Upper lobe of left lung (tissue), 6 donors: ENCODE data around the gene PRKCZ. TPM values are rescaled to one million over a fixed set of nuclear protein-coding genes. Genes with fewer than 3 reads are reported as not detected.
A peak's percentile ranks its signal among the peaks of the same experiment; 100 is the strongest.

ENCODE experiments used
- ATAC-seq, 2 donors: fragments of 200-7000 bp; cut with Tn5 transposase; one replicate each; pipeline ENCODE4 v1.9.1; 2022; ENCODE audit warnings: mild to moderate bottlenecking in 2 of 2, moderate library complexity in 2 of 2; ENCODE audit not compliant: low FRiP score in 2 of 2
- DNase-seq, 2 donors: peaks; one replicate each; pipeline ENCODE4 v3.0.0-alpha.2; 2019 to 2020
- H3K27ac ChIP-seq, 4 donors: fragments of 200-600 bp; sonication (generic); one replicate each; pipeline ENCODE4 v1.5.1; 2016 to 2019
- H3K27me3 ChIP-seq, 4 donors: fragments of 200-600 bp; sonication (generic); one replicate each; pipeline ENCODE4 v1.5.1; 2017 to 2019
- H3K36me3 ChIP-seq, 4 donors: fragments of 200-600 bp; sonication (generic); one replicate each; pipeline ENCODE4 v1.5.1; 2016 to 2019
- H3K4me1 ChIP-seq, 4 donors: fragments of 200-600 bp; sonication (generic); one replicate each; pipeline ENCODE4 v1.5.1; 2018 to 2019
- H3K4me3 ChIP-seq, 4 donors: fragments of 200-600 bp; sonication (generic); one replicate each; pipeline ENCODE4 v1.5.1; 2017 to 2019; ENCODE audit warnings: mild to moderate bottlenecking in 2 of 4, moderate library complexity in 1 of 4
- H3K9me3 ChIP-seq, 4 donors: fragments of 200-600 bp; sonication (generic); one replicate each; pipeline ENCODE4 v1.5.1; 2018 to 2019
- EP300 ChIP-seq, 4 donors: sonication (generic); formaldehyde crosslinking; IDR thresholded peaks; one replicate each; pipeline ENCODE4 v1.5.1; 2017; ENCODE audit warnings: antibody characterized with exemption in 4 of 4, control low read depth in 2 of 4
- POLR2A ChIP-seq, 4 donors: fragments of 450-650 bp; IDR thresholded peaks; one replicate each; pipeline ENCODE4 v1.5.1; 2016 to 2017; ENCODE audit warnings: antibody characterized with exemption in 4 of 4, mild to moderate bottlenecking in 2 of 4
- POLR2AphosphoS5 ChIP-seq, 2 donors: sonication (generic); formaldehyde crosslinking; IDR thresholded peaks; one replicate each; pipeline ENCODE4 v1.5.1; 2017; ENCODE audit warnings: antibody characterized with exemption in 2 of 2
- WGBS, 2 donors: methylation state at CpG; one replicate each; pipeline ENCODE4 v1.1.5; 2017 to 2018; 5-methylcytosine and 5-hydroxymethylcytosine counted together
- total RNA-seq, 6 donors: library from RNA; depleted of rRNA in 4 of 6; stranded (reverse); fragments of >200 nt in 4 of 6; gene quantifications; one replicate each; pipeline versions ENCODE4 v1.1.0 to v1.2.1, GENCODE V29; 2016 to 2021
- TF ChIP-seq, protein P1 (sequence below), 6 experiments: fragments of 450-650 bp in 4 of 6; fragments of 200-600 bp in 2 of 6; sonication (generic) in 2 of 6; IDR thresholded peaks; one replicate each; pipeline ENCODE4 v1.5.1; 2016 to 2019; ENCODE audit warnings: antibody characterized with exemption in 6 of 6
- donor health status: DM: no; HTN: no; CAD: no; lungs with moderate emphysema.
- donor health status: DM: no; HTN: yes; CAD: no; lungs with severe emphysema.

The PRKCZ gene
- total RNA-seq, 6 donors from 2014 or later, result 107 to 169 (median 138) TPM

GRCh38 chr1:2049225-2049717, 940 bp upstream of the PRKCZ start:
- peak overlapping the region; percentile 41 to 70 (median 64) for H3K4me3 ChIP-seq
- ATAC-seq (peak in 1 of 2 donors; percentile 58), DNase-seq (peak; percentile 46 to 60)
- peaks cover 0 to 19% (median 7%) of the 10 kb centered on the region in 4 donors for H3K27me3 ChIP-seq
- TF ChIP-seq POLR2AphosphoS5 (IDR thresholded peaks at IDR 0.05) (no peak), EP300 (IDR thresholded peaks at IDR 0.05) (no peak), POLR2A (IDR thresholded peaks at IDR 0.05) (no peak)
- TF ChIP-seq, protein P1, sequence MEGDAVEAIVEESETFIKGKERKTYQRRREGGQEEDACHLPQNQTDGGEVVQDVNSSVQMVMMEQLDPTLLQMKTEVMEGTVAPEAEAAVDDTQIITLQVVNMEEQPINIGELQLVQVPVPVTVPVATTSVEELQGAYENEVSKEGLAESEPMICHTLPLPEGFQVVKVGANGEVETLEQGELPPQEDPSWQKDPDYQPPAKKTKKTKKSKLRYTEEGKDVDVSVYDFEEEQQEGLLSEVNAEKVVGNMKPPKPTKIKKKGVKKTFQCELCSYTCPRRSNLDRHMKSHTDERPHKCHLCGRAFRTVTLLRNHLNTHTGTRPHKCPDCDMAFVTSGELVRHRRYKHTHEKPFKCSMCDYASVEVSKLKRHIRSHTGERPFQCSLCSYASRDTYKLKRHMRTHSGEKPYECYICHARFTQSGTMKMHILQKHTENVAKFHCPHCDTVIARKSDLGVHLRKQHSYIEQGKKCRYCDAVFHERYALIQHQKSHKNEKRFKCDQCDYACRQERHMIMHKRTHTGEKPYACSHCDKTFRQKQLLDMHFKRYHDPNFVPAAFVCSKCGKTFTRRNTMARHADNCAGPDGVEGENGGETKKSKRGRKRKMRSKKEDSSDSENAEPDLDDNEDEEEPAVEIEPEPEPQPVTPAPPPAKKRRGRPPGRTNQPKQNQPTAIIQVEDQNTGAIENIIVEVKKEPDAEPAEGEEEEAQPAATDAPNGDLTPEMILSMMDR (IDR thresholded peaks at IDR 0.05), result peak; percentile 10 to 79 (median 50)
- no peaks in the 10 kb centered on the region for H3K36me3 ChIP-seq
- WGBS, 2 donors, result 42 to 43% methylated on average over 8 to 14 of the region's 14 CpGs
- peak overlapping the region in 3 of 4 donors; percentile 24 to 90 (median 87) for H3K27ac ChIP-seq
- H3K4me1 ChIP-seq, result peaks cover 19 to 59% (median 28%) of the 10 kb centered on the region in 4 donors
- H3K9me3 ChIP-seq, result no peaks in the 10 kb centered on the region

DNA sequence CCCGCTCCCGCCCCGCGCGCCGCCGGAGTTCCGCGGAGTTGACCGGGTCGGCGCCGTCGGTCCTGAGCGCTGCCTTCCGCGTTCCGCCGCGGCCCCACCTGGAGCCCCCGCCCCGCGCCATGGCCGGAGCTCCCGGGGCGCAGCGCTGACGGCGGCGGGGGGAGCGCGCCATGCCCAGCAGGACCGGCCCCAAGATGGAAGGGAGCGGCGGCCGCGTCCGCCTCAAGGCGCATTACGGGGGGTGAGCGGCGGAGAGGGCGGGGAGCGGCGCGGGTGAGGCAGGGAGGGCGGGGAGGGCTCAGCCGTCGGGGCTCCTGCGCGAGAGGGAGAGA, 216 bp downstream of the PRKCZ start:
- H3K27me3 ChIP-seq, result peaks cover 0 to 19% (median 7%) of the 10 kb centered on the region in 4 donors
- peaks cover 10 to 48% (median 21%) of the 10 kb centered on the region in 4 donors for H3K4me1 ChIP-seq
- no peaks in the 10 kb centered on the region for H3K9me3 ChIP-seq
- 0% methylated on average over 3 to 7 of the region's 51 CpGs for WGBS, 2 donors
- ATAC-seq (no peak), DNase-seq (no peak)
- peaks cover 0 to 2% (median under 1%) of the 10 kb centered on the region in 4 donors for H3K36me3 ChIP-seq
- TF ChIP-seq POLR2AphosphoS5 (IDR thresholded peaks at IDR 0.05) (no peak), POLR2A (IDR thresholded peaks at IDR 0.05) (peak in 2 of 4 donors; percentile 38 to 58), EP300 (IDR thresholded peaks at IDR 0.05) (no peak)
- TF ChIP-seq, protein P1 (IDR thresholded peaks at IDR 0.05), result no peak
- peak overlapping the region; percentile 81 to 90 (median 85) for H3K27ac ChIP-seq
- peak overlapping the region; percentile 42 to 70 (median 64) for H3K4me3 ChIP-seq

- WGBS, 2 donors, result 24% methylated on average over 60 of the region's 84 CpGs; no CpG with 5 or more reads in 1 of the 2 donors
- DNase-seq (peak in 1 of 2 donors; percentile 85), ATAC-seq (no peak)
- peak overlapping the region; percentile 81 to 90 (median 85) for H3K27ac ChIP-seq
- no peaks in the 10 kb centered on the region for H3K9me3 ChIP-seq
- H3K36me3 ChIP-seq, result peaks cover 0 to 8% (median 4%) of the 10 kb centered on the region in 4 donors
- TF ChIP-seq POLR2AphosphoS5 (IDR thresholded peaks at IDR 0.05) (no peak), EP300 (IDR thresholded peaks at IDR 0.05) (no peak), POLR2A (IDR thresholded peaks at IDR 0.05) (peak in 1 of 4 donors; percentile 5)
- TF ChIP-seq, protein P1 (IDR thresholded peaks at IDR 0.05), result no peak
- peaks cover 10 to 47% (median 20%) of the 10 kb centered on the region in 4 donors for H3K4me1 ChIP-seq
- H3K27me3 ChIP-seq, result peaks cover 0 to 19% (median 7%) of the 10 kb centered on the region in 4 donors
- peak overlapping the region; percentile 42 to 70 (median 64) for H3K4me3 ChIP-seq
Measured at GRCh38 chr1:2050793-2051682, 827 bp downstream of the PRKCZ start.

- H3K9me3 ChIP-seq, result no peaks in the 10 kb centered on the region
- H3K4me1 ChIP-seq, result peaks cover 7 to 40% (median 12%) of the 10 kb centered on the region in 4 donors
- peak overlapping the region in 3 of 4 donors; percentile 59 to 70 (median 68) for H3K4me3 ChIP-seq
- DNase-seq (peak; percentile 65), ATAC-seq (peak in 1 of 2 donors; percentile 54)
- peak overlapping the region; percentile 81 to 90 (median 85) for H3K27ac ChIP-seq
- 56 to 68% methylated on average over 15 to 16 of the region's 16 CpGs for WGBS, 2 donors
- H3K27me3 ChIP-seq, result peaks cover 0 to 16% (median 7%) of the 10 kb centered on the region in 4 donors
- TF ChIP-seq POLR2A (IDR thresholded peaks at IDR 0.05) (peak in 2 of 4 donors; percentile 24 to 56), EP300 (IDR thresholded peaks at IDR 0.05) (no peak), POLR2AphosphoS5 (IDR thresholded peaks at IDR 0.05) (peak; percentile 47 to 48)
- TF ChIP-seq, protein P1 (IDR thresholded peaks at IDR 0.05), result no peak
- H3K36me3 ChIP-seq, result peaks cover 0 to 16% (median 6%) of the 10 kb centered on the region in 4 donors
Measured at GRCh38 chr1:2052054-2052679, 2.0 kb downstream of the PRKCZ start.
